Superior temporal gyrus (tissue), 1 donor: ENCODE data around the gene PDE11A.
A peak's percentile ranks its signal among the peaks of the same experiment; 100 is the strongest.
"Not testable (repeated sequence)": the region's sequence is repeated elsewhere in the genome, so short reads cannot be mapped to it uniquely, and the experiment has no call there.

Experiments
- DNase-seq: peaks from one replicate; pipeline ENCODE4 v3.0.0-alpha.2; 2016; ENCODE audit errors: extremely low spot score

The PDE11A gene

DNA sequence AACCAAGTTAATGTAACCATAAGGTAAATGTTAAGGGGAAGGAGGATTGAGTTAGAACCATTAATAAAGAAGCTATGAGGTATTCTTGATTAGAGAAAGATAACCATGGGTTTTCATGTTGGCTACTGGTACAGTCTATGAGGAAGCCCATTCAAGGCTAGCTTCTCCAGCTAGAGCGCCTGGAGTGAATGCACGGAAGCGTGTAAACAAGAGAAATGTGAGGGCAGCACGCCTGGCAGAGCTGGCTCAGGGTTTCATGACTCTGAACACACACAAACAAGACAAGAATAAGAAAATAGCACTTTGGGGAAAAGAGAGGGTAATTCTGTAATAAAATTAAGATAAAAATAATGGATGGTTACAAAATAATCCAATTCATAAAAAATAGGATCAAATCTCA, 255.3 kb downstream of the PDE11A start:
- no peak for DNase-seq

DNA sequence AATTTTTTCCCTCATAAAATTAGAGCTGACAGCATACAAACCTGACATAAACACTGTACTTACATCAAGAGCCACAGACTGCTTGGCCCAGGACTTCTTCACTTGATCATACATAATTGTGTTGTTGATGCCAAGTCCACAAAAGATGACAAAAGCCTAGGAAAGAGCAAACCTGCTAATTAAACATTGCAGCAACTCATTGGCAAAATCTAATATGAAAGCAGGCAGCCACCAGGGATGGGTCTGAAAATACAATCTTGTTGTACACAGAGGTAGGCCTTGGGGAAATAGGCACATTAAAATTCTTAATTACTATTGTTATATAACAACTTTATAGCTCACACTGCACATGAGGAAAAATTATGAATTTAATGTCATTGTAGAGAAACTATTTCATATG, 255.8 kb downstream of the PDE11A start:
- DNase-seq = no peak

DNA sequence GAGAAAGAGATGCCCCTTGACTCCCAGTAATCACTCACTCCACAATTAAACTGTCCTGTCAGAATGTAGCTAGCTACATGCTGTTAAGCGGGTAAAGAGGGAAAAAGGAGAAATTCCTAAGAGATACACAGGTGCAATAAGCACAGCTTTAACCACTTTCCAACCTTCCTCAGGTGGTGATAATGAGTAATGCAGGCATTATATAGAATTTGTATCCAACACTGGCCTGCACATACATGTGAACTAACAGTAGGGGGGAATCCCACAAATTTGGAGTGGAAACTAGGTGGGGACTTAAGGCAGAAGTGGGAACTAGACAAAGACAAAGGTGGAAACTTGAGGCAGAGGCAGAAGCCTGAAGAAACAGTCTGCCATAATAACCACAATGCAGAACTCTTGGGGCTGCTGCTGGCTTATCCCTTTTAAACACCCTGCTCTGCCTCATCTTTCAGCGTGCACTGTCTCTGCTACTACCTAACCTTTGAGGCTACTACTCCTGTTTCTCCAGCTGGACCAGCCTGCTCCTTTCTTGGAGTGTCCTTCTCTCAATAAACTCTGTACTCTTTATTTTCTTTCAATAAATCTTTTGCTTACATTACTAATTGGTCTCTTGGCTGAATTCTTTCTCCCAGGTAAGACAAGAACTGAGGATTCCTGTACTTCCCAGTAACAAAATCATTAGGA, 259.7 kb downstream of the PDE11A start:
- DNase-seq = no peak

DNA sequence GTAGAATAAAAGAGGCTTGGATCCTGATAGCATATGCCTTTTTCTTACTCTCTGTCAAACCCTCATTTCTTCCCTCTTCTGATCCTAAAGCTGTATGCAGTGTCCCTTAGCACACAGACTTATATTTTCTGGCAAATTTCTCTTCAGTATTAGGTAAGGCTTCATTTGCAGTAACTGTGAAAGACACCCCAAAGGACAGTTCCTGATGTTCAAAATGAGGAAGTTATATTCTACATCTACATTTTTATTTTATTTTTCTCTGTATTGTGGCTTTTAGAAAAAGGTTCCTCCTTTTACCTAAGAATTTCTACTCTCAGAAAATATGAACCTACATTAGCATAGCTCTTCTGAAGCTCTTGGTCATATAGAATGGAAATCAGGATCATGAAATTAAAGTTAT, 261.7 kb downstream of the PDE11A start:
- no peak for DNase-seq

DNA sequence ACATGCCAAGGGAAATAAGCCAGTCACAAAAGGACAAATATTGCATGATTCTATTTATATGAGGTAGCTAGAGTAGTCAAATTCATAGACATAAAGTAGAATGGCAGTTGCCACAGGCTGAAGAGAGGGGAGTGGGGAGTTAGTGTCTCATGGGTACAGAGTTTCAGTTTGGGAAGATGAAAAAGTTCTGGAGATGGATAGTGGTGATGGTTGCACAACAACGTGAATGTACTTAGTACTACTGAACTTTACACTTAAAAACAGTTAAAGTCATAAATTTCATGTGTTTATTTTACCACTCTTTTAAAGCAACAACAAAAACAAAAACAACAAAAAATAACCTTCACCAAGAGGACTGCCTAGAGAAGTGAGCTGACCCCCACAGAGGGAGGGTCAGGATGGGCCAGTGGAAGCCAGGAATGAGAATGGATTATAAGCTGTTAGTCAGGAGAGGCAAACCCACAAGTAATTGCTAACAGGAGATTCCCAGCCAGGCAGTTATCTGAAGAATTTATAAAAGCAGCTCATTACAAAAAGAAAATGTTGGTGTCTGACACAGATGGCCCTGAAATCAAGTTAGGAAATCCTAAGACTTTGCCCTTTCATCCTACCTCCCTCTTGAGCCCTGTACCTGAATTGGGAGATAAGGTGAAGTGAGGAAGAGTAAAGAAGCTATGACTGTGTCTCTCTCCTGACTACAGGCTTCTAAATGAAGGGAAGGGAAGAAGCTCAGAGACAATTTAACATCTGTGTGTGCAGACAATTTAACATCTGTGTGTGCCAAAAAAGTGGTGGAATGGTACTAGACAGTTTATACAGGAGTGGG, 263.4 kb downstream of the PDE11A start:
- DNase-seq = no peak

DNA sequence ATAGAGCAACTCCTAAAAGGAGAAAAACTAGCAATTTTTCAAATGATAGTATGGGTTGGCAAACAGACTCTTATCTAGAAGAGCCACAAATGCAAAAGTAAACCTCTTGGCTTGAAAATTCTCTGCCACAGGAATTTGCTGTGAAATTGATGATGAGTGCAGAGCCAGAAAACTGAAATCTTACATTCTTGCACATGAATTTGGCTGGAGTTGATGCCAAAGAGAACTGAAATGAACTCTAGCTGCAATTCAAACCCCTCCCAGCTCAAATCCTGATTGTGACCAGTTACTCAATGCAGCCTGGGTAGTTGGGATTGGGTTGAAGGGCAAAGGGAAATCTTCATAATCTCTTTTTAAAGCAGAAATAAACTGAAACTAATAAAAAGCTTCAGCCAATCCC, 266.6 kb downstream of the PDE11A start:
- DNase-seq = no peak

DNA sequence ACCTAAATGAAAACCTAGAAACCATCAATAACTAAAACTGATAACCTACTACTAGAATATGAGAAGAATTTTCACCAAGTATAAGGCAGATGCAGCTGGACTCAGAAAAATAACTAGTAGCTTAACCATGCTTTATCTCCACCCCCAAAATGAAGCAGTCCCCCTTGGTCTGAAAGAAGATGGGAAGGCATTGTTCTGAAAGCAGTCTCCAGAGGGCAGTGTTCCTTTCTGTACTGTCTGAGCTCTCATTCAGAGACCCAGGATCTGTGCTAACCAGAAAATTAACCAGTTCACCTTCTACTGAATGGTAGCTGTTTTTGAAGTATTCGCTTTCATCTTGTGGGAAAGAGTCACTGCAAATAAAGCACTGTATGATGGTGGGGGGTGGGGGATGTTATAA, 273.0 kb downstream of the PDE11A start:
- peak; percentile 16 for DNase-seq

DNA sequence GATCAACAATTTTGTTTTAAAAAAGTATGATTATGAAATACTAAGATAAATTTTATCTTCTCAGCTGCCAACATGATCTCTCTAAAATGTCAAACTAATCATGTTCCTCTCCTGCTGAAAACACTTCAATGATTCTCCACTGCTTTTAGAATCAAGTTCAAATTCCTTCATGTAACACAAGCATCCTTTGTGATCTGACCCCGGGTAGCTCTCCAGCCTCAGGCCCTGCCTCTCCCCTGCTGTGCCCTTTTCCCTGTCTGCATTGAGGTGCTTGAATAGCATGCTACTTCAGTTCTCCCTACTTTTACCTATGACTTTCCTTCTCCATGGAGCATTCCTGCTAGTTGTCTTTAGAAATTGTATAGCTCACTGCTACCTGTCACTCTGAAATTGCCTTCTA, 274.8 kb downstream of the PDE11A start:
- DNase-seq = no peak

DNA sequence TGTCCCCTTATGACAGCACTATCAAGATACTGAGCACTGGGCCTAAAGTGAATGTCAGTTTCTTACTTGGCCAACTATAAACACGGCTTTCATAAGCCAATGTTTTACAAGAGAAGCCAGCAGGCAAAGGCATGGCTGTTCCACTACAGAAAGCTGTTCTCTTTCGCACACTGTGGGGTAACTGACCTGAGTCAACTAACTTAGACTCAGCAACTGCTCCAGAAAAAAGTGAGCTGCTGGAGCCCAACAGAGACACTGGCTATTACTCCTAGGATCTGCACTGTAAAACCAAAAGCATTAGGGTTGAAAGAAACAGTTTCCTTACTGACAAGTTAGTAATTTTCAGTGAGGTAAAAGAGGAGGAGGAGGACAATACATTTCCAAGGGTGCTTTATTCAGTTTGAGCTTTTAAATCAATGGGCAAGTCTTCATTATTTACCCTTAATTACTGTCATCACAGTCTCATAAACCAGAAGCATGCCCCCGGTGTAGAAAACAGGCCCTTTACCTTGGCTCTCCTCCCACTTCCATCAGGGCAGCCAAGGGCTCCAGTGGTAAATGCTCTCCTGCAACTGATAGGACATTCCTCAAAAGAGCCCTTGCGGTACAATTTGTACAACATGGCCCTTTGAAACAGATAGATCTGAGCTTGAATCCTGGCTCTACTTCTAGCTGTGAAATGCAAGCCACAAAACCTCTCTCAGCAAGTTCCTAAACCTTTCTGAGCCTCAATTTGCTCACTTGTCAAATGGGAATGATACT, 275.7 kb downstream of the PDE11A start:
- DNase-seq = no peak

DNA sequence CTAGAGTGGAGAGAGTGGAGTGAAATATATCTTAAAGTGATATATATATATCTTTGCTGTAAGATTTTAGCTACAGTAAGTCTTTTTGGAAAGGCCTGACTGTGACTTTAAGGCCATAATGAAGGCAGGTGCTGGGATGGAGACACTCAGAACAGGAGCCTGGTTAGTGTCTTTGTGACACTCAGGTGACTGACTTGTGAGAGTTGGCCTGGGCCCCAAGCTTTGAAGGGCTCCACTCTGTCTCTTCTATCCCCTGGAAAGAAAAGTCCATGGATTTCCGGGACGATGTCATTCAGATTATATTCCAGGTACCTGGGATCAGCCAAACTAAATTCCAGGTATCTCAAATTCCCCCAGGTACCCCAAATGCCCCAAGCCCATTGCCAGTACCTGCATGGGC, 276.6 kb downstream of the PDE11A start:
- no peak for DNase-seq

DNA sequence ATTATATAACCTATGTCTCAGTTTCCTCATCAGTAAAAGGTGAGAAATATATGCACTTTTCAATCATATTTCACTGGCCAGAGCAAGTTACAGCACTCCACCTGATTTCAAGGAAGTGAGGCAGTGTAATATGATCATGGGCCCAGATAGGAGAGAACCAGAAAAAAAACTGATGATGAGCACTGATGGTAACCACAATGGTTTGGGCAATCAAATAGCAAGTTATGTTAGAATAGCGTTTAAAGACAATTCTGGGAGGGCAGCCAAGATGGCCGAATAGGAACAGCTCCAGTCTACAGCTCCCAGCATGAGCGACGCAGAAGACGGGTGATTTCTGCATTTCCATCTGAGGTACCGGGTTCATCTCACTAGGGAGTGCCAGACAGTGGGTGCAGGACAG, 287.4 kb downstream of the PDE11A start:
- DNase-seq = not testable (repeated sequence)

DNA sequence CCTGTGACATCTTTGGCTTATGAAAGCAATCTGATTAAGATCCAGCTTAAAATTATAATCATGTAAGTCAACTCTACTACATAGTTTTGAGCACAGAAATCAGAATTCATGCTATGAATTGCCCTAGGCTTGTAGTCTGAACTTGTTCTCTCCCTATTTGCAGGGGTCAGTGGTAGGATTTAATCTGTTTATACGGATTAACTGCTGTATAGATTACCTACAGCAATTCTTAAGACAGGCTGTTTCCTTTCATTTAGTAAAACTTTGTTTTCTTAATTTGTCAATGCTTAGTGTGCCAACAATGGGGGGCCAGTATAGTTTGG, 287.9 kb downstream of the PDE11A start:
- no peak for DNase-seq

DNA sequence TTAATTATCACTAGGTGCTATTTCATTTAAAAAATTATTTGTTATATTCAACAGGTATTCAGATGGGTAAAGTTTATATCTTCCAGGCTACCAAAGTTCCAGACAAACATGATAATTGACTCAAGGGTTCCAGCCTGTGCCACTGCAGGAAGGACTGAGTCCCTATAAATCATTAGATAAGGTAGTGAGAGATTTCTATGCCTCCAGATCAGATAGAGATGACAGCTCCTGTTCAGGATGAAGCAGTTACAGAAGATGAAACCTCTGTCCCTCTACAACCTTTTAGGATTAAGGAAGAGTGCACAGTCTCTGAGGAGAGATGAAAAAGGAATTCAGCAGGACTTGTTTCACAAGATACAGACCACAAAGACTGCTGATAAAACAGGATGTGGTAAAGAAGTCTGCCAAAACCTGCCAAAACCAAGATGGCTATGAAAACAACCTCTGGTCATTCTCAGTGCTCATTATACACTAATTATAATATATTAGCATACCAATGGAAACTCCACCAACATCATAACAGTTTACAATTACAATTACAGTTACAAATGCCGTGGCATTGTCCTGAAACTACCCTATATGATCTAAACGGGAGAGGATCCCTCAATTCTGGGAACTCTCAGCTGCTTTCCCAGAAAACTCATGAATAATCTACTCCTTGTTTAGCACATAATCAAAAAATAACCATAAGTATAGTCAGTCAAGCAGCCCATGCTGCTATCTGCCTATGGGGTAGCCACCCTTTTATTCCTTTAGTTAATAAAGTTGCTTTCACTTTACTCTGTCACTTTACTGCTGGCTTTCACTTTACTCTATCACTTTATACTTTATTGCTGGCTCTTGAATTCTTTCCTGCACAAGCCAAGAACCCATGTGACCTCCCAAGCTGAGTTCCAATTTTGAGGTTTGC, 288.5 kb downstream of the PDE11A start:
- no peak for DNase-seq

DNA sequence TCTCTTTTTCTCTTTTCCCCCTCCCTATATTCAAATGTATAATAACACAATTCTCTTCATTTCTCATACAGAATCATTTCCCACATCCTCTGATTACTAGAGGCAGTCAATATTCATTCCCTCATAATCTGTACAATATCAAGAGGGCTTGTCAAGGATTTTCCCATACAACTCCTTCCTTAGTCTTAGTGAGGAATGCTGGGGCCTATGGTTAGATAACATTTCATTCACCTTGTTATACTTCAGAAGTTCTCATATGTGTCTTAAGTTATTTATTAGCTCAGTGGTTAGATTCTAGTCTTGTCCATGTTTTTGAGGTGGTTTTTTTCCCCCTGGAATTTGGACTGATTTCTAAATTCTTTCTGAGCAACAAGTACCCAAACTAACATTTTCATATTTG, 289.5 kb downstream of the PDE11A start:
- DNase-seq = no peak

DNA sequence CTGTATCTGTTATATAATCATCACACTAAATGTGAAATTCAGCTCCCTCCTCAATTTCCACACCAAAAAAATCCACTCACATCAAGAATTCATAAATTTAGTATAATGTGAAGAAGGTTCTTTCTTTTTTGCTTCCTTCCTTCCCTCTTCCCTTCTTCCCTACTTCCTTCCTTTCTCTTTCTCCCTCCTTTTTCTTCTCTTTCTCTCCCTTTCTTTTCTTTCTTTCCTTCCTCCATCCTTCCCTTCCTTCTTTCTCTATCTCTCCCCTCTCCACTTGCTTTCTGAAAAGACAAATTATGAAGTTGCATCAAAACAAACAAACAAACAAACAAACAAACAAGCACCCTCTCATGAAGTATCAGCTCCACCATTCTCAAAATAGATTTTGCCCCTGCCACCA, 290.0 kb downstream of the PDE11A start:
- DNase-seq = no peak

DNA sequence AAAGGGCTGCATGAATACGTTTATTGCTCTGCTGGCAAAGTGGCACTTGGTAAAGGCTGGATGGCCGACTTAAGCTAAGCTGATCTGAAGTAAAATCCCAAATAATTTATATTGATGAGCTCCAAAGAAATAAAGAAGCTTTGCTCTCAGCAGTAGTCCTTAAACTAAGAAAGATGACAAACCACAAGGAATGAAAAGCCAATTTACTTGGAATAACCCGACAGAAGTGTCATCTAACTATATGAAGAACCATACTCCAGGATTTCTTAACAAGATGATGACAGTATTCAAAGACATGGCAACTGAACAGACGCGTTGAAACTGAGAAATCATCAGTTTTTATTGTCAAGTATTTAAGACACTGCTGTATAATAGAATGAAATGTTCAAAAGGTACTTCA, 294.1 kb downstream of the PDE11A start:
- DNase-seq = no peak

DNA sequence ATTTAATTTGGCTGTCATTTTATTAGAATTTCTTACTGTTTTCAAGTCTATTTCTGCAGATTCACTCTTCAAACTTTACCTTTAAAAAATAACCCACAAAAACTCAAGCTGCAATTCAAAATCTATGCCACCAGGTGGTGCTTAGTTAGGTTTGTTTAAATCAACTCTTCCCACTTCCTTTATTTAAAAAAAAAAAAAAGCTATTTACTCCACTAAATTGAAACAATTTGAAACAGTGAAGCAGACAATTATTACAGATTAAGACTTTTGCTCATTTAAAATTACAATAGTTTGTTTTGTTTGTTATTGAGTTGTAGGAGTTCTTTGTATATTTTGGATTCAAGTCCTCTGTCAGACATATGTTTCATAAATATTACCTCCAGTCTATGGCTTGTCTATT, 300.0 kb downstream of the PDE11A start:
- peak; percentile 51 for DNase-seq

DNA sequence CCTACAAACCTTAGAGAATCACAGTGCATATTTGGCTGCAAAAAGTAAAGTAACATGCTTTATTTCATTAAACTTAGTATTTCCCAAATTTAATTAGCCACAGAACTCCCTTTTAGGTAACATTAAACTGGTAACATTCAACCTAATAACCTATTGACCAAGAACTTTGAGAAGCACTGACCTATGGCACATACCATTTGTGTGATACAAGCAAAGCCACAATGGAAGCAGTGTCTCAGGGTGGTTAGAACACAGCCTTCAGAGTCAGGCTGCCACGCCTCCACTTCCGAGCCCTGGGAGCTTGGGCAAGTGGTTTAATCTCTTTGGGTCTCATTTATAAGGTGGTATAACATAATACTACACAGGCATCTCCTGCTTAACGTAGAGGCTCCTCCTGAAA, 301.4 kb downstream of the PDE11A start:
- no peak for DNase-seq

DNA sequence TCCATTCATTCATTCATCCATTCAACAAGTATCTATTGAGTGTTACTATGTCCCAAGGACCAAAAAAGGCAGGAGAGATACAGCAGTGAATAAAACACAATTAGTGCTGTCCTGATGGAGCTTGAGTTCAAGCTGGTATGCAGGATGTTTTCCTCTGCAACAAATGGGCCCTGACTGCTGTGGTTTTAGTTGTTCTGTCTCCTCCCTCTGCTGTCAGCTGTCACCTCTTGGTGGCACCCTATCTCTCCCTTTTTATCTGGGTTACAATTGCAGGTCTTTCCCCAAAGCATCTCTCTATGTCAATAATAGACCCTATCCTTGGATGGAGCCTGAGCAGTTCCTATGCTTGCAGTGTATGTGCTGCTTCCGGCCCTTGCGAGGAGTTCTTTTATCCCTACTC, 304.8 kb downstream of the PDE11A start:
- no peak for DNase-seq

DNA sequence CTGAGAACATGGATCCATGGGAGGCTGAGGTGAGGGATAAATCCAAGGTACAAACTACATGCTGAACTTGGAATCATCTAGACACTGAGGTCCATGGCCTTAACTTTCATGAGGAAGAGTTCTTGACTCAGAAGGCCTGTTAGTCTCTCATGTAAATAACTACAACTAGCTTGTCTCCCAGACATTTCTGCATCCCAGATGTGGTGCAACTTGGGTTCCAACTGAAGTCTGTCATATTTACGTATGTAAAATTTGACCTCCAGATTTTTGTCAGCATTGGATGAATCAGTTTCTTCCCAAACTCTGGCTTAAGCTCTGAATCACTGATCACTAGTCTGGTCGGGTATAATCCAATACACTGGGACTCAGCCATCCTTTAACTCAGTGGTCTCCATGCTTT, 306.9 kb downstream of the PDE11A start:
- DNase-seq = no peak

DNA sequence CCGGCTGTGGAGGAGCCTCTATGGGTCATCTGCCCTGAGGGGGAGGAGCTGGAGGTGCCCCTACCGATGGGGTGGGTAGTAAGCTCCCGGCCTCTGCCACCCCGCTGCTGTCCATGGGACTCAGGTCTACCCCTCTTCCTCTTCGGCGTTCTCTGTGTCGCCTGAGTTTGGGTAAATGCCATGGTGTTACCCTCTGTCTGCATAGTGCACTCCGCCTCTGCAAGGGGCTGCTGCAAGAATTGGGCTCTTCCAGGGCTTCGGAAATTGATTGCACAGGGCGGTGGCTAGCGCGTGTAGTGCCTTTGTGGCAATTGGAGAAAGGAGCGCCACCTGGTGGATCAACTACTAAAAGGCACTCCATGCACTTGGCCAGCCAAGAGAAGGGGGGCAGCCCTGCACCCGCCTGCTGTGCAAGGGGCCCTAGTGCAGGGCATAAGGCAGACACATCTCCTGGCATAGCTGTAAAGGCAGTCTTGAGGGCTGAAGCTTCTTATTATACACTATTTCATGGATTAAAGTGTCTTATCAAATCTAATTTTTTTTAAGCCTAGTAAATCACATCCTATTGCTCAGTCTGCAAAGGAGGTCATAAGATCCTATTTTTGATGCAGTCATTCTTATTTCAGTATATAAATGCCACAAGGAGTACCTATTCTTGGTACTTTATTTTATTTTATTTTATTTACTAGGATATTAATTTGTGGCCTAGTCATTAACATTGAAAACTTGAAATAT, 308.9 kb downstream of the PDE11A start:
- peak; percentile 84 for DNase-seq
